PFSK-1 (cell line): ENCODE data around the gene TMEM42.

Experiments used
- TAF1 ChIP-seq: IDR thresholded peaks from 2 replicates; pipeline ENCODE4 v1.6.1; 2012; ENCODE audit warnings: low read length, control low read depth, borderline replicate concordance; ENCODE audit not compliant: insufficient read depth
- TF ChIP-seq, protein P1 (sequence below), 2 experiments: IDR thresholded peaks; 2 replicates each; pipeline versions ENCODE4 v1.6.1 to v1.8.0; 2011 to 2012; ENCODE audit warnings: low read depth in 2 of 2, low read length in 2 of 2, control low read depth in 1 of 2, inconsistent platforms in 1 of 2, mild to moderate bottlenecking in 1 of 2, moderate library complexity in 1 of 2; ENCODE audit not compliant: insufficient read depth in 1 of 2

- no peak for TF ChIP-seq TAF1
- TF ChIP-seq, protein P1, sequence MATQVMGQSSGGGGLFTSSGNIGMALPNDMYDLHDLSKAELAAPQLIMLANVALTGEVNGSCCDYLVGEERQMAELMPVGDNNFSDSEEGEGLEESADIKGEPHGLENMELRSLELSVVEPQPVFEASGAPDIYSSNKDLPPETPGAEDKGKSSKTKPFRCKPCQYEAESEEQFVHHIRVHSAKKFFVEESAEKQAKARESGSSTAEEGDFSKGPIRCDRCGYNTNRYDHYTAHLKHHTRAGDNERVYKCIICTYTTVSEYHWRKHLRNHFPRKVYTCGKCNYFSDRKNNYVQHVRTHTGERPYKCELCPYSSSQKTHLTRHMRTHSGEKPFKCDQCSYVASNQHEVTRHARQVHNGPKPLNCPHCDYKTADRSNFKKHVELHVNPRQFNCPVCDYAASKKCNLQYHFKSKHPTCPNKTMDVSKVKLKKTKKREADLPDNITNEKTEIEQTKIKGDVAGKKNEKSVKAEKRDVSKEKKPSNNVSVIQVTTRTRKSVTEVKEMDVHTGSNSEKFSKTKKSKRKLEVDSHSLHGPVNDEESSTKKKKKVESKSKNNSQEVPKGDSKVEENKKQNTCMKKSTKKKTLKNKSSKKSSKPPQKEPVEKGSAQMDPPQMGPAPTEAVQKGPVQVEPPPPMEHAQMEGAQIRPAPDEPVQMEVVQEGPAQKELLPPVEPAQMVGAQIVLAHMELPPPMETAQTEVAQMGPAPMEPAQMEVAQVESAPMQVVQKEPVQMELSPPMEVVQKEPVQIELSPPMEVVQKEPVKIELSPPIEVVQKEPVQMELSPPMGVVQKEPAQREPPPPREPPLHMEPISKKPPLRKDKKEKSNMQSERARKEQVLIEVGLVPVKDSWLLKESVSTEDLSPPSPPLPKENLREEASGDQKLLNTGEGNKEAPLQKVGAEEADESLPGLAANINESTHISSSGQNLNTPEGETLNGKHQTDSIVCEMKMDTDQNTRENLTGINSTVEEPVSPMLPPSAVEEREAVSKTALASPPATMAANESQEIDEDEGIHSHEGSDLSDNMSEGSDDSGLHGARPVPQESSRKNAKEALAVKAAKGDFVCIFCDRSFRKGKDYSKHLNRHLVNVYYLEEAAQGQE (IDR thresholded peaks at IDR 0.05; ENCODE audit: insufficient read depth in 1 of 2, low read depth in 2 of 2, low read length in 2 of 2) = no peak
Observed at GRCh38 chr3:44890852-44891251, 29.1 kb downstream of the TMEM42 start.
